ENCODE data around the gene ABHD17A. TPM values are rescaled to one million over a fixed set of nuclear protein-coding genes. Genes with fewer than 3 reads are reported as not detected.

Gene ABHD17A
- total and polyA plus RNA-seq, 2 of the 8 experiments (the other 6 are each of a cell fraction or from before 2014, with no cell fraction given) = 41.2 to 87.4 TPM

GRCh38 chr19:1871140-1871597 lies 14.1 kb downstream of the ABHD17A start:
- 94% methylated on average over 15 of the region's 15 CpGs; no CpG with 5 or more reads in 1 of the 2 experiments for WGBS, 2 experiments (ENCODE audit: extremely low coverage in 1 of 2, insufficient coverage in 1 of 2, insufficient read length in 1 of 2, insufficient replicate concordance in 2 of 2, low coverage in 1 of 2, low lambda C conversion rate in 2 of 2, missing lambda C conversion rate in 1 of 2)
- no peak for FAIRE-seq
- TF ChIP-seq YY1 (IDR thresholded peaks at IDR 0.05; ENCODE audit: low read depth, low read length) (no peak), RFX5 (IDR thresholded peaks at IDR 0.05; ENCODE audit: borderline replicate concordance, low read depth, low read length) (no peak), CTCF (IDR thresholded peaks at IDR 0.05; ENCODE audit: control extremely low read depth in 1 of 3, insufficient read depth in 1 of 3, low read depth in 1 of 3, low read length in 3 of 3) (no peak), CEBPB (IDR thresholded peaks at IDR 0.05; ENCODE audit: low read depth, low read length) (no peak), KDM4A (IDR thresholded peaks at IDR 0.05; ENCODE audit: low read depth, low read length, severe bottlenecking) (no peak), CBX8 (IDR thresholded peaks at IDR 0.05; ENCODE audit: borderline replicate concordance, low read depth, low read length) (no peak), KDM5A (IDR thresholded peaks at IDR 0.05; ENCODE audit: low read length) (no peak)

More at GRCh38 chr19:1871140-1871597, 14.1 kb downstream of the ABHD17A start:
- peaks cover 0 to 33% of the 10 kb centered on the region in 2 experiments; a peak in 3 of 4 replicates for H3K79me2 ChIP-seq (ENCODE audit: control insufficient read depth in 1 of 2, insufficient read depth in 2 of 2, low read length in 2 of 2)
- H4K5ac ChIP-seq (ENCODE audit: insufficient read length, low read depth, low read length) = no peak overlapping the region
- H3K4me1 ChIP-seq (replicated peaks in 1 of 4; ENCODE audit: control insufficient read depth in 3 of 4, insufficient read depth in 4 of 4, low read length in 3 of 4) = peaks cover 0 to 7% (median under 1%) of the 10 kb centered on the region in 4 experiments; a peak in 5 of 7 replicates
- no peak overlapping the region for H3K4me3 ChIP-seq (ENCODE audit: extremely low read depth in 1 of 4, insufficient read depth in 2 of 4, low read depth in 3 of 4, low read length in 4 of 4)
- H3K4me2 ChIP-seq (ENCODE audit: insufficient read depth in 1 of 2, low read depth in 2 of 2, low read length in 2 of 2) = no peak overlapping the region
- POLR2A ChIA-PET (ENCODE audit: partially characterized antibody) = interaction anchor here (1.2 kb wide), 1 partner anchor 36 kb away, joined by 3 read pairs; no protein-coding TSS in a partner anchor
- no peak overlapping the region for H3K23ac ChIP-seq (ENCODE audit: insufficient read length)
- no peaks in the 10 kb centered on the region for H3K27me3 ChIP-seq (replicated peaks in 1 of 4; ENCODE audit: control insufficient read depth in 3 of 4, extremely low read depth in 1 of 4, insufficient read depth in 3 of 4, low read length in 3 of 4)
- no peak overlapping the region for H2BK12ac ChIP-seq (ENCODE audit: low read depth, low read length)
- no peak overlapping the region for H2BK15ac ChIP-seq (ENCODE audit: low read length)
- no peak for DNase-seq (ENCODE audit: low read depth in 1 of 2, low spot score in 2 of 2)
- H2BK120ac ChIP-seq (replicated peaks; ENCODE audit: low read depth, low read length) = no peak overlapping the region
- no peak overlapping the region for H3K18ac ChIP-seq (ENCODE audit: extremely low read depth, low read length)
- H2AK5ac ChIP-seq (ENCODE audit: low read depth, low read length) = no peak overlapping the region
- H3K4ac ChIP-seq (replicated peaks; ENCODE audit: insufficient read length, low read depth, low read length) = no peak overlapping the region
- H3K56ac ChIP-seq (replicated peaks; ENCODE audit: insufficient read length, low read depth, low read length) = no peak overlapping the region
- CTCF ChIA-PET (ENCODE audit: partially characterized antibody) = interaction anchor here (0.6 kb wide), 1 partner anchor 44 kb away, joined by 4 read pairs; no protein-coding TSS in a partner anchor
- peaks cover 4% of the 10 kb centered on the region for H3K79me1 ChIP-seq (ENCODE audit: low read depth, low read length)
- no peak overlapping the region for H2BK5ac ChIP-seq (ENCODE audit: low read depth, low read length)
- H4K20me1 ChIP-seq (replicated peaks in 1 of 2; ENCODE audit: control insufficient read depth in 1 of 2, insufficient read depth in 2 of 2, low read length in 2 of 2) = peaks cover 2 to 9% of the 10 kb centered on the region in 2 experiments
- no peak overlapping the region for H2BK20ac ChIP-seq (ENCODE audit: low read length)
- H3K14ac ChIP-seq (ENCODE audit: insufficient read length) = no peak overlapping the region
- no peak overlapping the region for H4K91ac ChIP-seq (replicated peaks; ENCODE audit: insufficient read length, low read length)
- no peak overlapping the region for H4K8ac ChIP-seq (ENCODE audit: extremely low read depth, insufficient read depth, low read length)
- H3K9me3 ChIP-seq (ENCODE audit: insufficient read depth in 2 of 2, low read depth in 1 of 2, low read length in 1 of 2) = no peaks in the 10 kb centered on the region
- no peak overlapping the region for H3K9ac ChIP-seq (replicated peaks in 1 of 4; ENCODE audit: extremely low read depth in 1 of 4, low read depth in 3 of 4, low read length in 3 of 4)
- H3K23me2 ChIP-seq (ENCODE audit: low read depth, low read length) = peaks cover 7% of the 10 kb centered on the region
- H2AFZ ChIP-seq (ENCODE audit: low read length) = no peak overlapping the region
- H3K36me3 ChIP-seq (ENCODE audit: control insufficient read depth in 2 of 4, insufficient read depth in 4 of 4, low read length in 3 of 4) = no peaks in the 10 kb centered on the region
- no peak overlapping the region for H3K27ac ChIP-seq (ENCODE audit: low read depth, low read length)
